GM12892 (cell line): Measurements from ENCODE around the gene CEP83.

ENCODE experiments used
- POLR2A ChIP-seq: IDR thresholded peaks from 2 replicates; pipeline ENCODE4 v1.6.1; 2011; ENCODE audit warnings: low read depth, low read length, control low read depth
- POLR2AphosphoS5 ChIP-seq: IDR thresholded peaks from 2 replicates; pipeline ENCODE4 v1.6.1; 2011; ENCODE audit warnings: low read depth, low read length, control low read depth
- TAF1 ChIP-seq: IDR thresholded peaks from 2 replicates; pipeline ENCODE4 v1.6.1; 2011; ENCODE audit warnings: low read depth, mild to moderate bottlenecking, control low read depth, low read length, borderline replicate concordance

- TF ChIP-seq POLR2A (no peak), POLR2AphosphoS5 (no peak), TAF1 (no peak)
These were observed 85.5 kb downstream of the CEP83 start for GRCh38 chr12:94374124-94374523.
